BE2C (cell line): ENCODE data around the gene MIX23.

Source experiments
- DNase-seq: peaks from one replicate; pipeline ENCODE4 v3.0.0-alpha.2; 2020
- H3K27me3 ChIP-seq: fragments of 250-450 bp; sonication (Bioruptor Pico); 2 replicates; pipeline ENCODE4 v1.5.1; 2020; ENCODE audit warnings: mild to moderate bottlenecking
- H3K36me3 ChIP-seq: fragments of 250-450 bp; sonication (Bioruptor Pico); 2 replicates; pipeline ENCODE4 v1.5.1; 2020; ENCODE audit warnings: mild to moderate bottlenecking
- H3K4me1 ChIP-seq: fragments of 250-450 bp; sonication (Bioruptor Pico); 2 replicates; pipeline ENCODE4 v1.5.1; 2020
- H3K4me3 ChIP-seq: 2 replicates; pipeline ENCODE4 v1.5.1; 2011; ENCODE audit warnings: low read depth, low read length
- H3K9me3 ChIP-seq: fragments of 250-450 bp; sonication (Bioruptor Pico); 2 replicates; pipeline ENCODE4 v1.5.1; 2020
- CTCF ChIP-seq: IDR thresholded peaks from 2 replicates; pipeline ENCODE4 v1.5.1; 2012; ENCODE audit warnings: mild to moderate bottlenecking, low read depth, low read length

Gene MIX23

GRCh38 chr3:122415762-122416654 lies 33.0 kb upstream of the MIX23 start, which contains the start of gene WDR5B:
WDR5B (minus strand) TSS chr3:122416062; CDS start chr3:122415528, 534 bp downstream.
- no peaks in the 10 kb centered on the region; the same call in 1 of the 2 replicates for H3K4me1 ChIP-seq
- no peaks in the 10 kb centered on the region for H3K27me3 ChIP-seq
- no peaks in the 10 kb centered on the region for H3K9me3 ChIP-seq
- no peaks in the 10 kb centered on the region for H3K36me3 ChIP-seq
- no peak for TF ChIP-seq CTCF
- peak; percentile 97 for DNase-seq
- peak within 1 kb of the TSS; percentile 93 for H3K4me3 ChIP-seq

GRCh38 chr3:122415104-122415744 lies 32.2 kb upstream of the MIX23 start:
- Histone ChIP-seq H3K9me3 (no peaks in the 10 kb centered on the region), H3K4me3 (peak overlapping the region; percentile 93), H3K27me3 (no peaks in the 10 kb centered on the region), H3K4me1 (no peaks in the 10 kb centered on the region; the same call in 1 of the 2 replicates), H3K36me3 (peaks cover 3% of the 10 kb centered on the region; the same call in 1 of the 2 replicates)
- no peak for TF ChIP-seq CTCF
- peak; percentile 13 for DNase-seq

GRCh38 chr3:122414391-122414790 lies 31.4 kb upstream of the MIX23 start:
- Histone ChIP-seq H3K9me3 (no peaks in the 10 kb centered on the region), H3K4me1 (no peaks in the 10 kb centered on the region; the same call in 1 of the 2 replicates), H3K4me3 (no peak overlapping the region), H3K27me3 (no peaks in the 10 kb centered on the region), H3K36me3 (peaks cover 3% of the 10 kb centered on the region)
- no peak for TF ChIP-seq CTCF
- no peak for DNase-seq

GRCh38 chr3:122410639-122411038 lies 27.6 kb upstream of the MIX23 start:
- H3K36me3 ChIP-seq = peaks cover 19% of the 10 kb centered on the region
- H3K9me3 ChIP-seq = no peaks in the 10 kb centered on the region
- DNase-seq = no peak
- no peaks in the 10 kb centered on the region for H3K27me3 ChIP-seq
- no peaks in the 10 kb centered on the region; the same call in 1 of the 2 replicates for H3K4me1 ChIP-seq
- TF ChIP-seq CTCF = no peak
- H3K4me3 ChIP-seq = no peak overlapping the region

GRCh38 chr3:122410111-122410510 lies 27.1 kb upstream of the MIX23 start:
- no peak for TF ChIP-seq CTCF
- Histone ChIP-seq H3K27me3 (no peaks in the 10 kb centered on the region), H3K9me3 (no peaks in the 10 kb centered on the region), H3K36me3 (peaks cover 19% of the 10 kb centered on the region), H3K4me3 (no peak overlapping the region), H3K4me1 (no peaks in the 10 kb centered on the region; the same call in 1 of the 2 replicates)
- DNase-seq = no peak
